Keratinocyte (primary cell): Measurements from ENCODE around the gene SLC16A7. TPM values are rescaled to one million over a fixed set of nuclear protein-coding genes. Genes with fewer than 3 reads are reported as not detected.

Experiments used
- DNase-seq: peaks from one replicate; pipeline ENCODE4 v3.0.0-alpha.2; 2011; ENCODE audit warnings: low read depth, missing footprints, low spot score
- FAIRE-seq: peaks from 2 replicates; lab custom pipeline; 2011; peaks lifted over from hg19 to GRCh38; lab: Jason Lieb, UNC
- H2AFZ ChIP-seq: 2 replicates; pipeline ENCODE4 v1.6.0; 2012; ENCODE audit warnings: low read length, control low read depth, inconsistent platforms; ENCODE audit not compliant: control insufficient read depth
- H3K27ac ChIP-seq: 2 replicates; pipeline ENCODE4 v1.5.1; 2011; ENCODE audit warnings: low read length; ENCODE audit not compliant: control insufficient read depth, insufficient read depth
- H3K27me3 ChIP-seq: 3 replicates; pipeline ENCODE4 v1.6.0; 2011; ENCODE audit warnings: low read length; ENCODE audit not compliant: control insufficient read depth, insufficient read depth; ENCODE audit errors: extremely low read depth
- H3K36me3 ChIP-seq, 2 experiments: 2 replicates in 1 of 2; 3 replicates in 1 of 2; pipeline ENCODE4 v1.5.1; 2011; ENCODE audit warnings: low read length in 2 of 2, mild to moderate bottlenecking in 1 of 2; ENCODE audit not compliant: control insufficient read depth in 2 of 2, insufficient read depth in 2 of 2; ENCODE audit errors: extremely low read depth in 1 of 2
- H3K4me1 ChIP-seq: 3 replicates; pipeline ENCODE4 v1.5.1; 2011; ENCODE audit warnings: low read length; ENCODE audit not compliant: control insufficient read depth, insufficient read depth; ENCODE audit errors: extremely low read depth
- H3K4me2 ChIP-seq: 3 replicates; pipeline ENCODE4 v1.6.0; 2011; ENCODE audit warnings: low read depth, low read length; ENCODE audit not compliant: control insufficient read depth, insufficient read depth; ENCODE audit errors: extremely low read depth
- H3K4me3 ChIP-seq, 3 experiments: fragments of 200-600 bp in 1 of 3; sonication (generic) in 1 of 3; 2 replicates in 2 of 3; 3 replicates in 1 of 3; pipeline ENCODE4 v1.5.1; 2011 to 2016; ENCODE audit warnings: low read length in 3 of 3, mild to moderate bottlenecking in 3 of 3, control low read depth in 2 of 3, inconsistent platforms in 1 of 3, low read depth in 1 of 3, mixed read lengths in 1 of 3, mixed run types in 1 of 3, moderate library complexity in 1 of 3; ENCODE audit not compliant: control insufficient read depth in 2 of 3, insufficient read depth in 2 of 3; ENCODE audit errors: extremely low read depth in 1 of 3
- H3K79me2 ChIP-seq: 2 replicates; pipeline ENCODE4 v1.6.0; 2012; ENCODE audit warnings: low read length; ENCODE audit not compliant: control insufficient read depth, insufficient read depth
- H3K9ac ChIP-seq: 3 replicates; pipeline ENCODE4 v1.6.0; 2011; ENCODE audit warnings: low read length; ENCODE audit not compliant: control insufficient read depth, insufficient read depth; ENCODE audit errors: extremely low read depth
- H3K9me1 ChIP-seq: 3 replicates; pipeline ENCODE4 v1.6.0; 2011; ENCODE audit warnings: low read length; ENCODE audit not compliant: control insufficient read depth, insufficient read depth; ENCODE audit errors: extremely low read depth
- H3K9me3 ChIP-seq: 2 replicates; pipeline ENCODE4 v1.5.1; 2012; ENCODE audit warnings: low read depth, low read length; ENCODE audit not compliant: control insufficient read depth
- H4K20me1 ChIP-seq: 3 replicates; pipeline ENCODE4 v1.6.0; 2011; ENCODE audit warnings: low read length; ENCODE audit not compliant: control insufficient read depth, insufficient read depth; ENCODE audit errors: extremely low read depth
- CTCF ChIP-seq, 3 experiments: IDR thresholded peaks in 1 of 3; conservative IDR thresholded peaks in 1 of 3; optimal IDR thresholded peaks in 1 of 3; 2 replicates in 2 of 3; 3 replicates in 1 of 3; pipeline versions ENCODE3 to v1.5.1; 2011; ENCODE audit warnings: low read length in 3 of 3, mild to moderate bottlenecking in 3 of 3, moderate library complexity in 2 of 3, control low read depth in 1 of 3, inconsistent platforms in 1 of 3; ENCODE audit not compliant: insufficient read depth in 2 of 3; ENCODE audit errors: extremely low read depth in 1 of 3
- EZH2 ChIP-seq: IDR thresholded peaks from one replicate; pipeline ENCODE4 v1.6.1; 2012; ENCODE audit warnings: inconsistent platforms, mild to moderate bottlenecking, low read length, moderate library complexity
- dilution Hi-C: fragments of 300-500 bp; cut with MboI; formaldehyde crosslinking; loops from one replicate; pipeline ENCODE4 v1.7.0; 2020; ENCODE audit warnings: low sequenced_read_pairs; ENCODE audit not compliant: extremely low pct_ligation_motif_present
- polyA plus RNA-seq, 5 experiments: library from polyadenylated mRNA; depleted of rRNA in 3 of 5; stranded (reverse) in 3 of 5; stranded (forward) in 1 of 5; unstranded in 1 of 5; fragments of >200 nt; gene quantifications; 1 replicate in 1 of 5; 2 replicates in 3 of 5; 3 replicates in 1 of 5; pipeline versions ENCODE4 v1.2.1 to v1.2.3, GENCODE V29; 2011 to 2012; ENCODE audit warnings: missing spikeins in 2 of 5, low read depth in 1 of 5, low replicate concordance in 1 of 5

SLC16A7 gene
- polyA plus RNA-seq, 1 donor (not counting 4 experiments of a cell fraction or from before 2014, with no cell fraction given) = 0.87 TPM

- H4K20me1 ChIP-seq = no peaks in the 10 kb centered on the region
- no peaks in the 10 kb centered on the region for H3K79me2 ChIP-seq
- DNase-seq (no peak), FAIRE-seq (no peak)
- no peak overlapping the region for H3K4me2 ChIP-seq
- H3K4me3 ChIP-seq = no peak overlapping the region
- no peaks in the 10 kb centered on the region for H3K9me1 ChIP-seq
- no peak overlapping the region for H3K27ac ChIP-seq
- no peaks in the 10 kb centered on the region for H3K9me3 ChIP-seq
- no peaks in the 10 kb centered on the region for H3K27me3 ChIP-seq
- TF ChIP-seq EZH2 (no peak), CTCF (optimal IDR thresholded peaks at IDR 0.05 in 1 of 3, IDR thresholded peaks at IDR 0.05 in 1 of 3, conservative IDR thresholded peaks at IDR 0.05 in 1 of 3; ENCODE audit: extremely low read depth in 1 of 3, insufficient read depth in 2 of 3, low read length in 3 of 3) (no peak)
- H3K4me1 ChIP-seq = no peaks in the 10 kb centered on the region
- no peak overlapping the region for H2AFZ ChIP-seq
- H3K36me3 ChIP-seq = no peaks in the 10 kb centered on the region
- dilution Hi-C loops = no loop called here
- no peak overlapping the region for H3K9ac ChIP-seq
Observed at GRCh38 chr12:59724011-59724695, 128.3 kb downstream of the SLC16A7 start.

GRCh38 chr12:59733200-59733599 lies 137.4 kb downstream of the SLC16A7 start:
- H2AFZ ChIP-seq = no peak overlapping the region
- no peaks in the 10 kb centered on the region for H3K79me2 ChIP-seq
- no peak overlapping the region for H3K4me2 ChIP-seq
- H3K4me1 ChIP-seq = no peaks in the 10 kb centered on the region
- no peaks in the 10 kb centered on the region for H4K20me1 ChIP-seq
- H3K36me3 ChIP-seq = no peaks in the 10 kb centered on the region
- no peaks in the 10 kb centered on the region for H3K27me3 ChIP-seq
- FAIRE-seq (no peak), DNase-seq (no peak)
- dilution Hi-C loops = no loop called here
- H3K9me3 ChIP-seq = no peaks in the 10 kb centered on the region
- H3K9me1 ChIP-seq = no peaks in the 10 kb centered on the region
- TF ChIP-seq CTCF (optimal IDR thresholded peaks at IDR 0.05 in 1 of 3, IDR thresholded peaks at IDR 0.05 in 1 of 3, conservative IDR thresholded peaks at IDR 0.05 in 1 of 3; ENCODE audit: extremely low read depth in 1 of 3, insufficient read depth in 2 of 3, low read length in 3 of 3) (no peak), EZH2 (no peak)
- no peak overlapping the region for H3K9ac ChIP-seq
- no peak overlapping the region for H3K4me3 ChIP-seq
- H3K27ac ChIP-seq = no peak overlapping the region
